OCI-LY1 (cell line): ENCODE measurements around the gene RGS16.
A peak's percentile ranks its signal among the peaks of the same experiment; 100 is the strongest.

Experiments
- H2AFZ ChIP-seq: fragments of 200-600 bp; sonication (generic), shearing (Covaris generic); 2 replicates; pipeline ENCODE4 v1.6.0; 2014; ENCODE audit warnings: antibody characterized with exemption, mild to moderate bottlenecking, low read length
- H3F3A ChIP-seq: fragments of 200-600 bp; sonication (generic), shearing (Covaris generic); 2 replicates; pipeline ENCODE4 v1.6.0; 2014; ENCODE audit warnings: mild to moderate bottlenecking, antibody characterized with exemption, low read length, moderate library complexity; ENCODE audit not compliant: insufficient read depth
- H3K27ac ChIP-seq: fragments of 200-600 bp; sonication (generic); 2 replicates; pipeline ENCODE4 v1.5.1; 2014; ENCODE audit warnings: low read length, mixed run types, mild to moderate bottlenecking, low read depth; ENCODE audit not compliant: poor library complexity, severe bottlenecking
- H3K27me3 ChIP-seq: fragments of 200-600 bp; sonication (generic); 2 replicates; pipeline ENCODE4 v1.6.0; 2014; ENCODE audit warnings: antibody characterized with exemption, mild to moderate bottlenecking, low read length, moderate library complexity; ENCODE audit not compliant: insufficient read depth
- H3K36me3 ChIP-seq: fragments of 200-600 bp; sonication (generic); 2 replicates; pipeline ENCODE4 v1.6.1; 2014; ENCODE audit warnings: mild to moderate bottlenecking, antibody characterized with exemption, low read length, moderate library complexity, mixed read lengths; ENCODE audit not compliant: insufficient read depth
- H3K4me1 ChIP-seq: fragments of 200-600 bp; sonication (generic); 2 replicates; pipeline ENCODE4 v1.5.1; 2014; ENCODE audit warnings: mild to moderate bottlenecking, low read length, moderate library complexity; ENCODE audit not compliant: insufficient read depth, severe bottlenecking
- H3K4me2 ChIP-seq: fragments of 200-600 bp; sonication (generic), shearing (Covaris generic); 2 replicates; pipeline ENCODE4 v1.6.1; 2014; ENCODE audit warnings: low read length
- H3K4me3 ChIP-seq: fragments of 200-600 bp; sonication (generic); 2 replicates; pipeline ENCODE4 v1.5.1; 2014; ENCODE audit warnings: low read length, low read depth, mild to moderate bottlenecking, mixed read lengths; ENCODE audit not compliant: poor library complexity, severe bottlenecking
- H3K79me2 ChIP-seq: fragments of 200-600 bp; shearing (Covaris generic); 2 replicates; pipeline ENCODE4 v1.6.1; 2016; ENCODE audit warnings: mixed run types, low read length, mixed read lengths; ENCODE audit not compliant: insufficient read depth
- H3K9ac ChIP-seq: fragments of 200-600 bp; sonication (generic), shearing (Covaris generic); 2 replicates; pipeline ENCODE4 v1.6.1; 2014; ENCODE audit warnings: mild to moderate bottlenecking, low read length, mixed read lengths
- H3K9me2 ChIP-seq: fragments of 200-600 bp; sonication (generic), shearing (Covaris generic); 2 replicates; pipeline ENCODE4 v1.6.1; 2014; ENCODE audit warnings: low read depth, mild to moderate bottlenecking, low read length, mixed read lengths
- H3K9me3 ChIP-seq: fragments of 200-600 bp; shearing (Covaris generic); 2 replicates; pipeline ENCODE4 v1.6.1; 2014; ENCODE audit warnings: low read length, mixed read lengths
- H4K20me1 ChIP-seq: fragments of 200-600 bp; sonication (generic), shearing (Covaris generic); 2 replicates; pipeline ENCODE4 v1.6.0; 2016; ENCODE audit warnings: mild to moderate bottlenecking, low read length; ENCODE audit not compliant: insufficient read depth
- CTCF ChIP-seq: fragments of 200-600 bp; sonication (generic), shearing (Covaris generic); IDR thresholded peaks from 2 replicates; pipeline ENCODE4 v1.5.1; 2017; ENCODE audit warnings: mild to moderate bottlenecking, antibody characterized with exemption, low read length, moderate library complexity, mixed read lengths
- EZH2 ChIP-seq: fragments of 200-600 bp; sonication (generic), shearing (Covaris generic); IDR thresholded peaks from 2 replicates; pipeline ENCODE4 v1.8.0; 2017; ENCODE audit warnings: borderline replicate concordance, mixed run types, mild to moderate bottlenecking, antibody characterized with exemption, low read length, moderate library complexity, mixed read lengths

RGS16 gene

GRCh38 chr1:182569939-182570610, 34.1 kb downstream of the RGS16 start:
- Histone ChIP-seq H3K4me1 (peaks cover 26% of the 10 kb centered on the region), H3K27me3 (no peaks in the 10 kb centered on the region), H3K79me2 (no peaks in the 10 kb centered on the region), H3F3A (no peaks in the 10 kb centered on the region), H3K9me2 (no peaks in the 10 kb centered on the region), H3K27ac (peak overlapping the region; percentile 75), H3K36me3 (no peaks in the 10 kb centered on the region), H3K4me3 (no peak overlapping the region), H3K4me2 (peak overlapping the region; percentile 14; the same call in 1 of the 2 replicates), H2AFZ (peak overlapping the region; percentile 72), H3K9ac (no peak overlapping the region; the same call in 1 of the 2 replicates), H4K20me1 (no peaks in the 10 kb centered on the region), H3K9me3 (peaks cover 5% of the 10 kb centered on the region)
- TF ChIP-seq CTCF (no peak), EZH2 (no peak)

DNA sequence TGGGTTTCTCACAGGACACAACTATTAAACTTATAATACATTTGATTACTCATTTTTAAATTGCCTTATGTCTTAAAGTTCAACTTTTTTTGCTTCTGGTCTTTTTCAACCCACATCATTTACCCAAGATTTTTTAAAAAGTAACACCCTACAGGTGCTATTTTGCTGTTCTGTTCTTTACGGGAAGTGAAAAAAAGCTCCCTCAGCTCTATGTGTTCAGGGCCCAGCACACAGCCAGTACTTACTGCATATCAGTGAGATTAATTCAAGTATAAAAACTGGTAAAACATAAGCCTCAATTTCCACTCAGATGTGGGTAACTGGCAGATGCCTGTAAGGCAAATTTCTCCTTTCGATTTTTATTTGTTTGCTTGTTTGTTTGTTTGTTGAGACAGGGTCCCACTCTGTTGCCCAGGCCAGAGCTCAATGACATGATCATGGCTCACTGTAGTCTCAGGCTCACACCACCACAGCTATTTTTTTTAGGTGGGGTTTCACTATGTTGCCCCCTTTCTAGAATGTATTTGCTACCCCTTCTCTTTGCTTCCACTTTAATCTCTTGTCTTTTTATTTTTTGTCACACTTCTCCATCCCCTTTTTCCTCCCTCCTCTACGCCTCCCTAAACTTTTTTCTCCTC, 35.4 kb downstream of the RGS16 start:
- H2AFZ ChIP-seq = 0 out of 2 replicates have a peak overlapping the region, but pooled peaks have one; percentile 72
- H3K4me1 ChIP-seq = peaks cover 26% of the 10 kb centered on the region
- H4K20me1 ChIP-seq = no peaks in the 10 kb centered on the region
- H3K4me2 ChIP-seq = peak overlapping the region; percentile 14; the same call in 1 of the 2 replicates
- no peaks in the 10 kb centered on the region for H3K9me2 ChIP-seq
- H3K4me3 ChIP-seq = no peak overlapping the region
- no peaks in the 10 kb centered on the region for H3K36me3 ChIP-seq
- H3K9me3 ChIP-seq = peaks cover 5% of the 10 kb centered on the region
- TF ChIP-seq EZH2 (no peak), CTCF (no peak)
- H3K27ac ChIP-seq = peak overlapping the region; percentile 75
- no peaks in the 10 kb centered on the region for H3F3A ChIP-seq
- no peak overlapping the region for H3K9ac ChIP-seq
- no peaks in the 10 kb centered on the region for H3K27me3 ChIP-seq
- H3K79me2 ChIP-seq = no peaks in the 10 kb centered on the region

DNA sequence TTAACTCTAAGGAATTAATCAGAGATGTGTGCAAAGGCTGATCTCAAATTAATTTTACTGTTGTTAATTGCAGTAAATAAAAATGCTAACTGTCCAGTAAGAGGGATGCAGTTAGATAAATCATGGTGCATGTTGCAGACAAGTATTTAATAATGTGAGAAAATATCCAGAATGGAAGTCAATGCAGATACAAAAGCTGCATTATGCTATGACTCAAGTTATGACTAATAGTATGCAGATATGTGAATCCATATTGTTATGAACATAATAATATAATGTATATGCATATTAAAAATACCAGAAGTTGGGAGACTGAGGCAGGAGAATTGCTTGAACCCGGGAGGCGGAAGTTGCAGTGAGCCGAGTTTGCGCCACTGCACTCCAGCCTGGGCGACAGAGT, 36.6 kb downstream of the RGS16 start:
- H3K9me2 ChIP-seq = no peaks in the 10 kb centered on the region
- H3K4me3 ChIP-seq = no peak overlapping the region
- H3K9me3 ChIP-seq = peaks cover 5% of the 10 kb centered on the region
- H3K9ac ChIP-seq = no peak overlapping the region
- peaks cover 26% of the 10 kb centered on the region for H3K4me1 ChIP-seq
- H3F3A ChIP-seq = no peaks in the 10 kb centered on the region
- no peaks in the 10 kb centered on the region for H4K20me1 ChIP-seq
- no peaks in the 10 kb centered on the region for H3K36me3 ChIP-seq
- no peak overlapping the region for H3K4me2 ChIP-seq
- no peak for TF ChIP-seq EZH2
- TF ChIP-seq CTCF = no peak
- H3K27me3 ChIP-seq = no peaks in the 10 kb centered on the region
- H3K27ac ChIP-seq = no peak overlapping the region
- no peaks in the 10 kb centered on the region for H3K79me2 ChIP-seq
- no peak overlapping the region for H2AFZ ChIP-seq
